Fibroblast of skin of scalp (primary cell): ENCODE results near the gene RNF223.
"Not testable (repeated sequence)": the region's sequence is repeated elsewhere in the genome, so short reads cannot be mapped to it uniquely, and the experiment has no call there.

ENCODE experiments used
- DNase-seq: peaks from one replicate; pipeline ENCODE4 v3.0.0-alpha.2; 2013

The RNF223 gene

GRCh38 chr1:1044455-1045078, 29.5 kb downstream of the RNF223 start:
- DNase-seq, result no peak

- no peak for DNase-seq
Measured at GRCh38 chr1:1043921-1044320, 30.2 kb downstream of the RNF223 start.

GRCh38 chr1:1043411-1043810, 30.7 kb downstream of the RNF223 start:
- DNase-seq, result no peak

- no peak for DNase-seq
Measured at GRCh38 chr1:1042835-1043234, 31.3 kb downstream of the RNF223 start.

GRCh38 chr1:1041873-1042272, 32.2 kb downstream of the RNF223 start:
- DNase-seq, result no peak

GRCh38 chr1:1041092-1041523, 33.0 kb downstream of the RNF223 start:
- DNase-seq, result no peak

GRCh38 chr1:1040004-1040991, 33.8 kb downstream of the RNF223 start:
- peak; percentile 86 for DNase-seq

GRCh38 chr1:1039145-1039910, 34.8 kb downstream of the RNF223 start:
- DNase-seq, result no peak

- DNase-seq, result no peak
Measured at GRCh38 chr1:1038694-1039093, 35.4 kb downstream of the RNF223 start.

- no peak for DNase-seq
Measured at GRCh38 chr1:1037366-1038327, 36.5 kb downstream of the RNF223 start.

- DNase-seq, result no peak
Measured at GRCh38 chr1:1035291-1035943, 38.7 kb downstream of the RNF223 start.

- DNase-seq, result no peak
Measured at GRCh38 chr1:1034439-1034781, 39.7 kb downstream of the RNF223 start.

GRCh38 chr1:1033731-1034438, 40.2 kb downstream of the RNF223 start:
- no peak for DNase-seq

GRCh38 chr1:1033009-1033587, 41.0 kb downstream of the RNF223 start:
- peak; percentile 78 for DNase-seq

GRCh38 chr1:1032424-1032823, 41.7 kb downstream of the RNF223 start:
- DNase-seq, result no peak

GRCh38 chr1:1031659-1032235, 42.4 kb downstream of the RNF223 start:
- DNase-seq, result no peak

- not testable (repeated sequence) for DNase-seq
Measured at GRCh38 chr1:1030867-1031658, 43.0 kb downstream of the RNF223 start.

- DNase-seq, result no peak
Measured at GRCh38 chr1:1027791-1028190, 46.3 kb downstream of the RNF223 start.
